Naive thymus-derived CD4-positive, alpha-beta T cell (primary cell): ENCODE measurements around the gene LACTB. TPM values are rescaled to one million over a fixed set of nuclear protein-coding genes. Genes with fewer than 3 reads are reported as not detected.

ENCODE experiments used
- ATAC-seq: fragments of 150-1000 bp; cut with Tn5 transposase; 2 replicates; pipeline ENCODE4 v1.10.0; 2021; ENCODE audit warnings: mild to moderate bottlenecking, moderate library complexity
- CTCF ChIA-PET: fragments of 350-600 bp; sonication (Branson Sonifier 250); formaldehyde crosslinking; loops from one replicate; lab custom pipeline; 2021; ENCODE audit warnings: antibody characterized with exemption; lab: Charles Lee
- POLR2A ChIA-PET: fragments of 350-600 bp; sonication (Branson Sonifier 250); formaldehyde crosslinking; loops from one replicate; lab custom pipeline; 2021; ENCODE audit warnings: antibody characterized with exemption, inconsistent platforms; lab: Charles Lee
- DNase-seq, 9 donors: peaks; one replicate each; pipeline versions ENCODE4 v3.0.0 to v3.0.0-alpha.2; 2020 to 2022; ENCODE audit warnings: mixed read lengths in 1 of 9
- H3K27ac ChIP-seq: one replicate; pipeline ENCODE4 v1.7.0; 2013; ENCODE audit warnings: mild to moderate bottlenecking, low read depth, low read length, moderate library complexity
- H3K27me3 ChIP-seq, 2 donors: one replicate each; pipeline ENCODE4 v1.7.0; 2013; ENCODE audit warnings: low read length in 2 of 2, mild to moderate bottlenecking in 2 of 2, moderate library complexity in 2 of 2; ENCODE audit not compliant: control insufficient read depth in 2 of 2, insufficient read depth in 2 of 2
- H3K36me3 ChIP-seq, 3 experiments: 1 replicate in 2 of 3; 2 replicates in 1 of 3; pipeline ENCODE4 v1.7.0; 2013; ENCODE audit warnings: low read length in 3 of 3, mild to moderate bottlenecking in 3 of 3, moderate library complexity in 1 of 3; ENCODE audit not compliant: insufficient read depth in 3 of 3, control insufficient read depth in 2 of 3
- H3K4me1 ChIP-seq, 2 donors: one replicate each; pipeline ENCODE4 v1.7.0; 2013; ENCODE audit warnings: low read length in 2 of 2, mild to moderate bottlenecking in 2 of 2, moderate library complexity in 1 of 2; ENCODE audit not compliant: control insufficient read depth in 2 of 2, insufficient read depth in 2 of 2
- H3K4me3 ChIP-seq: 2 replicates; pipeline ENCODE4 v1.7.0; 2013; ENCODE audit warnings: mild to moderate bottlenecking, low read length
- H3K9me3 ChIP-seq, 3 experiments: 1 replicate in 2 of 3; 2 replicates in 1 of 3; pipeline ENCODE4 v1.7.0; 2013; ENCODE audit warnings: low read length in 3 of 3; ENCODE audit not compliant: control insufficient read depth in 2 of 3
- H3K27ac Mint-ChIP-seq, 9 donors: one replicate each; pipeline ENCODE4 v1.8.0; 2020 to 2022; ENCODE audit warnings: mixed read lengths in 9 of 9, mild to moderate bottlenecking in 8 of 9, moderate library complexity in 5 of 9, inconsistent platforms in 2 of 9
- H3K27me3 Mint-ChIP-seq, 5 donors: one replicate each; pipeline ENCODE4 v1.8.0; 2021 to 2022; ENCODE audit warnings: mixed read lengths in 5 of 5, mild to moderate bottlenecking in 1 of 5
- H3K36me3 Mint-ChIP-seq, 5 donors: one replicate each; pipeline ENCODE4 v1.8.0; 2020 to 2022; ENCODE audit warnings: mixed read lengths in 5 of 5, mild to moderate bottlenecking in 3 of 5, inconsistent platforms in 1 of 5
- H3K4me1 Mint-ChIP-seq, 7 donors: one replicate each; pipeline ENCODE4 v1.8.0; 2020 to 2022; ENCODE audit warnings: mixed read lengths in 7 of 7, mild to moderate bottlenecking in 3 of 7, inconsistent platforms in 1 of 7
- H3K4me3 Mint-ChIP-seq, 10 donors: one replicate each; pipeline ENCODE4 v1.8.0; 2020 to 2022; ENCODE audit warnings: mild to moderate bottlenecking in 10 of 10, mixed read lengths in 10 of 10, moderate library complexity in 6 of 10, inconsistent platforms in 2 of 10
- H3K9me3 Mint-ChIP-seq, 11 donors: one replicate each; pipeline ENCODE4 v1.8.0; 2020 to 2022; ENCODE audit warnings: mixed read lengths in 11 of 11, mild to moderate bottlenecking in 4 of 11, inconsistent platforms in 1 of 11, moderate library complexity in 1 of 11
- intact Hi-C, 2 donors: fragments of 100-400 bp; cut with micrococcal nuclease; formaldehyde crosslinking; loops; one replicate each; pipeline ENCODE4 v1.15.1; 2023
- polyA plus RNA-seq, 2 donors: library from polyadenylated mRNA; unstranded; fragments of 300-500 nt; fragmentation: Illumina TruSeq; gene quantifications; one replicate each; pipeline ENCODE4 v1.2.3, GENCODE V29; 2021
- total RNA-seq, 6 experiments: library from RNA in 5 of 6; stranded (reverse) in 5 of 6; gene quantifications; 1 replicate in 5 of 6; 2 replicates in 1 of 6; pipeline ENCODE4 v1.2.3 and lab custom pipeline; 2021 to 2026

LACTB gene
- total and polyA plus RNA-seq, 7 experiments from 2014 or later, result 8.2 to 23.2 (median 10.4) TPM

GRCh38 chr15:63075984-63076713 lies 45.5 kb upstream of the LACTB start:
- Histone ChIP-seq H3K9me3 (no peaks in the 10 kb centered on the region), H3K36me3 (no peaks in the 10 kb centered on the region), H3K4me3 (no peak overlapping the region), H3K27me3 (no peaks in the 10 kb centered on the region), H3K27ac (no peak overlapping the region), H3K4me1 (no peaks in the 10 kb centered on the region)
- H3K4me1 Mint-ChIP-seq, result peaks cover 0 to 10% (median 0%) of the 10 kb centered on the region in 7 donors
- H3K36me3 Mint-ChIP-seq, result peaks cover 0 to 6% (median 1%) of the 10 kb centered on the region in 5 donors
- intact Hi-C loops, result no loop called here
- H3K9me3 Mint-ChIP-seq, result no peaks in the 10 kb centered on the region
- H3K27me3 Mint-ChIP-seq, result peaks cover 0 to 10% (median 7%) of the 10 kb centered on the region in 5 donors
- POLR2A ChIA-PET, result no interaction called here
- CTCF ChIA-PET, result no interaction called here
- H3K4me3 Mint-ChIP-seq, result no peak overlapping the region
- DNase-seq, result no peak
- H3K27ac Mint-ChIP-seq, result no peak overlapping the region
- ATAC-seq, result no peak

GRCh38 chr15:63076714-63077046 lies 45.0 kb upstream of the LACTB start:
- POLR2A ChIA-PET, result no interaction called here
- ATAC-seq, result no peak

GRCh38 chr15:63077952-63078351 lies 43.7 kb upstream of the LACTB start:
- Mint-ChIP-seq H3K36me3 (no peaks in the 10 kb centered on the region), H3K27me3 (peaks cover 0 to 10% (median 8%) of the 10 kb centered on the region in 5 donors), H3K4me1 (peaks cover 0 to 10% (median 0%) of the 10 kb centered on the region in 7 donors), H3K4me3 (no peak overlapping the region), H3K9me3 (no peaks in the 10 kb centered on the region), H3K27ac (no peak overlapping the region)
- ATAC-seq (no peak), DNase-seq (no peak)
- Histone ChIP-seq H3K36me3 (no peaks in the 10 kb centered on the region), H3K27me3 (no peaks in the 10 kb centered on the region), H3K4me1 (no peaks in the 10 kb centered on the region), H3K4me3 (no peak overlapping the region), H3K27ac (no peak overlapping the region), H3K9me3 (no peaks in the 10 kb centered on the region)
- intact Hi-C loops, result no loop called here
- CTCF ChIA-PET, result no interaction called here
- POLR2A ChIA-PET, result interaction anchor here (0.8 kb wide), 1 partner anchor 86 kb away, joined by 5 read pairs; no protein-coding TSS in a partner anchor

More at GRCh38 chr15:63076714-63077046, 45.0 kb upstream of the LACTB start:
- Histone ChIP-seq H3K27ac (no peak overlapping the region), H3K36me3 (no peaks in the 10 kb centered on the region), H3K4me3 (no peak overlapping the region), H3K4me1 (no peaks in the 10 kb centered on the region), H3K27me3 (no peaks in the 10 kb centered on the region), H3K9me3 (no peaks in the 10 kb centered on the region)
- Mint-ChIP-seq H3K36me3 (peaks cover 0 to under 1% (median 0%) of the 10 kb centered on the region in 5 donors), H3K4me1 (peaks cover 0 to 10% (median 0%) of the 10 kb centered on the region in 7 donors), H3K4me3 (no peak overlapping the region), H3K27ac (no peak overlapping the region), H3K9me3 (no peaks in the 10 kb centered on the region), H3K27me3 (peaks cover 0 to 10% (median 7%) of the 10 kb centered on the region in 5 donors)
- intact Hi-C loops, result no loop called here
- no peak for DNase-seq
- CTCF ChIA-PET, result no interaction called here

GRCh38 chr15:63079947-63080626 lies 41.6 kb upstream of the LACTB start:
- H3K27ac Mint-ChIP-seq, result no peak overlapping the region
- ChIA-PET CTCF (interaction anchor here (0.6 kb wide), 1 partner anchor 9 kb away, joined by 3 read pairs; no protein-coding TSS in a partner anchor), POLR2A (no interaction called here)
- intact Hi-C loops, result no loop called here
- H3K4me3 ChIP-seq, result no peak overlapping the region
- peaks cover 0 to 10% (median 0%) of the 10 kb centered on the region in 7 donors for H3K4me1 Mint-ChIP-seq
- H3K4me1 ChIP-seq, result no peaks in the 10 kb centered on the region
- H3K27me3 Mint-ChIP-seq, result peaks cover 0 to 10% (median 8%) of the 10 kb centered on the region in 5 donors
- ATAC-seq (no peak), DNase-seq (no peak)
- no peaks in the 10 kb centered on the region for H3K36me3 Mint-ChIP-seq
- no peaks in the 10 kb centered on the region for H3K36me3 ChIP-seq
- H3K4me3 Mint-ChIP-seq, result no peak overlapping the region
- H3K27me3 ChIP-seq, result no peaks in the 10 kb centered on the region
- H3K27ac ChIP-seq, result no peak overlapping the region
- H3K9me3 Mint-ChIP-seq, result no peaks in the 10 kb centered on the region
- H3K9me3 ChIP-seq, result no peaks in the 10 kb centered on the region

- H3K36me3 ChIP-seq, result no peaks in the 10 kb centered on the region
- intact Hi-C loops, result no loop called here
- H3K27ac ChIP-seq, result no peak overlapping the region
- Mint-ChIP-seq H3K27me3 (peaks cover 0 to 11% (median 8%) of the 10 kb centered on the region in 5 donors), H3K27ac (no peak overlapping the region), H3K4me1 (peaks cover 0 to 8% (median 0%) of the 10 kb centered on the region in 7 donors), H3K36me3 (no peaks in the 10 kb centered on the region), H3K9me3 (no peaks in the 10 kb centered on the region), H3K4me3 (no peak overlapping the region)
- CTCF ChIA-PET, result interaction anchor here (0.6 kb wide), 1 partner anchor 9 kb away, joined by 3 read pairs; no protein-coding TSS in a partner anchor
- POLR2A ChIA-PET, result no interaction called here
- H3K27me3 ChIP-seq, result no peaks in the 10 kb centered on the region
- no peaks in the 10 kb centered on the region for H3K9me3 ChIP-seq
- DNase-seq (no peak), ATAC-seq (no peak)
- H3K4me1 ChIP-seq, result no peaks in the 10 kb centered on the region
- H3K4me3 ChIP-seq, result no peak overlapping the region
These were observed 40.9 kb upstream of the LACTB start for GRCh38 chr15:63080634-63081250.

- intact Hi-C loops, result no loop called here
- ChIA-PET POLR2A (no interaction called here), CTCF (no interaction called here)
- no peaks in the 10 kb centered on the region for H3K27me3 ChIP-seq
- Mint-ChIP-seq H3K9me3 (no peaks in the 10 kb centered on the region), H3K27ac (no peak overlapping the region), H3K4me1 (peaks cover 0 to 2% (median 0%) of the 10 kb centered on the region in 7 donors), H3K27me3 (peaks cover 0 to 22% (median 8%) of the 10 kb centered on the region in 5 donors), H3K4me3 (no peak overlapping the region), H3K36me3 (no peaks in the 10 kb centered on the region)
- H3K4me1 ChIP-seq, result no peaks in the 10 kb centered on the region
- DNase-seq (no peak), ATAC-seq (no peak)
- H3K27ac ChIP-seq, result no peak overlapping the region
- H3K4me3 ChIP-seq, result no peak overlapping the region
- H3K9me3 ChIP-seq, result no peaks in the 10 kb centered on the region
- H3K36me3 ChIP-seq, result no peaks in the 10 kb centered on the region
These were observed 39.3 kb upstream of the LACTB start for GRCh38 chr15:63082366-63082765.
